GM18517 (cell line): ENCODE results near the gene MYEOV.

Experiments used
- ATAC-seq: cut with Tn5 transposase; IDR thresholded peaks from one replicate; pipeline ENCODE4 v1.9.1; 2021; ENCODE audit warnings: mild to moderate bottlenecking, moderate library complexity; ENCODE audit not compliant: unreplicated experiment

MYEOV gene

GRCh38 chr11:69314555-69314954 lies 20.6 kb downstream of the MYEOV start:
- no peak for ATAC-seq

DNA sequence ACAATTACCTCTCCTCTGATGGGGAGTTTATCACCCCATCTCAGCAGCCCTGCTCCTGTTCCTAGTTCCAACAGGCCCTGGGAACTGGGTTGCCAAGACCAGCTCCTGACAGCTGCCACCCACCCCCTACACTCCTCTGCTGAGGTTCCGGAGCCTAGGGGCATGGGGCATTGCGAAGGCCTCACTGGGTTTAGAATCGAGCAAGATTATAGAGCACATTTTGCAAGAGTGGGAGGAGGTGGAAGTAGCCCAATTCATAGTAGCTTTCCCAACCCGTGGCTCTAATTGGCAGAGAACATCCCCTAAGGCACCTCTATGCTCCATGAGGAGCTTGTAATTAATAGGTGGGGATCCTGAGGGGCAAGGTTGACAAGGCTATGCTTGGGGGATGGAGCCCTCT lies 23.0 kb downstream of the MYEOV start:
- no peak for ATAC-seq

DNA sequence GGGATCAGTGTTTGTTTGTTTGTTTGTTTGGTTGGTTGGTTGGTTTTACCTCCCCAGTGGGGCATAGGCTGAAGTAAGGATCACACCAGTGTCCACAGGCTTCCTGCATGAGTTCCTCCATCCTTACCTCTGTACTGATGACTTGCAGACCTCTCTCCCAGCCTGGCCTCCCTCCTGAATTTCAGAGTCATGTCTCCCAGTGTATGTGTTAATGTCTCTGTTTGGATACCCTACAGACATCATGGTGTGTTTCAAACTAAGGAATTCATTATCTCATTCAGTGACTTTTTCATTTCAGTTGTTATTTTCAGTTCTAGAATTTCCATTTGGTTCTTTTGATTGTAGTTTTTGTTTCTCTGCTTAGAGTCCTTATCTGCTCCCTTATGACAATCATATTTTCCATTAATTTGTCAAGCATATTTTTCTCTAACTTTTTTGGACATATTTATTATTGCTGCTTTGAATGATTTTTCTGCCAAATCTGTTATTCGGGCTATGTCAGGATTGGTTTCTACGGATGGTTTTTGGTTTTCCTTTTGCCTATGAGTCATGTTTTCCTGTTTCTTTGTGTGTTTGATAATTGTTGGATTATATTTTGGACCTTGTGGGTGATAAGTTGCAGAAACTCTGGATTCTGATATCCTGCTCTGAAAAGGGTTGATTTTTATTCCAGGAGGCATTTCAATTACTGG lies 23.6 kb downstream of the MYEOV start:
- no peak for ATAC-seq

DNA sequence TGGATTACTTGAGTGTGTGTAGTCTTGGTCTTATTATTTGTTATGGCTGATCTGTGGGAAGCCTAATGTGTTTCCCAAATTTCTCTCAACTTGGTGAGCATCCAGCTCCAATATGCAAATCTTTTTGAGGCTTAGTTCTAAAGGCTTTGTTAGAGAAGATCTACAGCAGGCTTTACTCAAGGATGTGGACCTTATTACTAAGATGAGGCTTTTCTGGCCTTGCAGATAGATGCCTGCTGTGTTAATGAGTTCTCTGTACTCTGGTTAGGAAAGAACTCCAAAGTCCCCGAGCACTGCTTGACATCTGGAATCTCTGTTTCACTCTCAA lies 24.1 kb downstream of the MYEOV start:
- ATAC-seq = no peak

- ATAC-seq = no peak
These were observed 25.5 kb downstream of the MYEOV start for GRCh38 chr11:69319255-69320106.

DNA sequence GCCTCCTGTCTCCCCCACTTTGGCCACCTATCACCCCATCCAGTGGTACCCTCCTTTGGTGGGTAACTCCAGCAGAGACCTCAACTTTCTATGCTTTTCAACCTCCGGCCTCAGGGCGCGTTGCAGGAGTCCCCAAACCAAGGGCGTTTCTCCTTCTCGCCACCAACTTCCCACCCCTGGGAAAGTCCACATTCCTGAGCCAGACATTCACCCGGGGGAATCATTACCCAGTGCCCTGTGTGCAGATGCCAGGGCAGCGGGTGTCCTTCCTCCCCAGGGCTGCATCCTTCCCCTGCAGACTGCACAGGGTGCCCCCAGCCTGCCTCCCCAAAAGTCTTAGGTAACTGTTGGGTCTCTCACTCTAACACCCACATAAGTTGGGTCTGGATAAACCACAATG lies 26.4 kb downstream of the MYEOV start:
- no peak for ATAC-seq

- ATAC-seq = no peak
These were observed 27.1 kb downstream of the MYEOV start for GRCh38 chr11:69320756-69321741.

DNA sequence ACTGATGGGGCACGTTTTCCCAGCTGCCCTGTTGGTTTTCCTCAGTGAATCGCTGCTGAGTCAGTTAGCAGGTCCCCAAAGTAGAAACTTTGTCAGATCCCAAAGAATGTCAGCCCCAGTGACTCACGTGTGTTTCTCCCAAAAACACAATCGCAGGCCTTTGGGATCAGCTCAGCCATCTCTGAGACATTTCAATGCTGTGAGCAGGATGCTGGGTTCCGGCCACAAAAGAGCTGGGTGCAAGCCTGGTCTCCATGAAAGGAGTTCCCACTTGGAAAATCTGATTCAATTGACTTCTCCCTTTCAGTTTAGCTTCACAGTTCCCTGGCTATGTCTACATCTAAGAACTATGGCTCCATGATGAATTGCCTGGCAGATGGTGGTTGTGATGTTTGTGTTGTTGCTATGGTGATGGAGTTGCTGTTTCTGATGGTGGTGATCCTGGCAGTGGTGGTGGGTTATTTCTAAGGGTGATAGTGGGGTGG lies 28.0 kb downstream of the MYEOV start:
- no peak for ATAC-seq

- ATAC-seq = no peak
These were observed 31.5 kb downstream of the MYEOV start for GRCh38 chr11:69325446-69325845.

- no peak for ATAC-seq
These were observed 32.8 kb downstream of the MYEOV start for GRCh38 chr11:69326622-69327219.

GRCh38 chr11:69327741-69328191 lies 33.8 kb downstream of the MYEOV start:
- no peak for ATAC-seq

DNA sequence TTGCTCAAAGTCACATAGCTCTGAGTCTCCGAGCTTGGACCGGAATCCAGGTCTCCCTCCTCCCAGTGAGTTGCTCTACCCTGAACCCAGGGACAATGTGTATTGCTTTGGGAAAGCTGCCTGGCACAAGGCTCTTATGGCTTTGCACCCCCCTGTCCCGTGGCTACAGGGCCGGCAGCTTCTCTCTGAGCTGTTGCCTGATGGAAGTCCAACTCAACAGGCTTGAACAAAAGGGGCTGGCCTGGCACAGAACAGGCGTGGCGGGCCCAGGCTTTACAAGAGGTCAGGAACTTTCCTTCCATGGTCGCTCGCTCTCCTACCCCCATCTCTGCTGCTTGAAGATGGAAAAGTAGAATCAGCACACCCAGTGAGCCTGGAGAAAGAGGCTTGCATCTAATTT lies 34.3 kb downstream of the MYEOV start:
- no peak for ATAC-seq

DNA sequence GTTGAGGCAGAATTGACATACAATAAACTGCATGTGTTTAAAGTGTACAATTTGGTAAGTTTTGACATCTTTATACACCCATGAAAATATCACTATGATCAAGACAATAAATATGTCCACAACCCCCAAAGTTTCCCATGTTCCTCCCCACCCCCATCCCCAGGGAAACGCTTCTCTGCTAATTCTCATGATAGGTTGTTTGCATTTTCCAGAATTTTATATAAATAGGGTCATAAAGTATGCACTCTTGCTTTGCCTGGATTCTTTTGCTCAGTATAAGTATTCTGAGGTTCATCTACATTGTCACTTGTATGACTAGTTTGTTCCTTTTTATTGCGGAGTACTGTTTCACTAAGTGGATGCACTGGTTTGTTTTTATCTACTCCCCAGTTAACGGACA lies 35.6 kb downstream of the MYEOV start:
- no peak for ATAC-seq

DNA sequence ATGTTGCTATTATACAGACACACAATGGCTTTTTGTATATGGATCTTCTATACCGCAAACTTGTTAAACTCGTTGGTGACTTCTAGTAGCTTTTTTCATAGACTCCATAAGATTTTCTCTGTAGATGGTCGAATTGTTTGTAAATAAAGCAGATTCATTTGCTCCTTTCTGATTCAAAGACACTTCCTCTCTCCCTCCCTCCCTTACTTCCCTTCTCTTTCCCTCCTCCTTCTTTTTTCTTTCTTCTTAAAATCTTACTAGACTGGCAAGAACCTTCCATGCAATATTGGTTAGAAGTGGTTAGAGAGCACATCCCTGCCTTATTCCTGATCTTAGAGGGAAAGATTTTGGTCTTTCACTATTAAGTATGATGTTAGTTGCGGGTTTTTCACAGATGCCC lies 36.4 kb downstream of the MYEOV start:
- no peak for ATAC-seq

DNA sequence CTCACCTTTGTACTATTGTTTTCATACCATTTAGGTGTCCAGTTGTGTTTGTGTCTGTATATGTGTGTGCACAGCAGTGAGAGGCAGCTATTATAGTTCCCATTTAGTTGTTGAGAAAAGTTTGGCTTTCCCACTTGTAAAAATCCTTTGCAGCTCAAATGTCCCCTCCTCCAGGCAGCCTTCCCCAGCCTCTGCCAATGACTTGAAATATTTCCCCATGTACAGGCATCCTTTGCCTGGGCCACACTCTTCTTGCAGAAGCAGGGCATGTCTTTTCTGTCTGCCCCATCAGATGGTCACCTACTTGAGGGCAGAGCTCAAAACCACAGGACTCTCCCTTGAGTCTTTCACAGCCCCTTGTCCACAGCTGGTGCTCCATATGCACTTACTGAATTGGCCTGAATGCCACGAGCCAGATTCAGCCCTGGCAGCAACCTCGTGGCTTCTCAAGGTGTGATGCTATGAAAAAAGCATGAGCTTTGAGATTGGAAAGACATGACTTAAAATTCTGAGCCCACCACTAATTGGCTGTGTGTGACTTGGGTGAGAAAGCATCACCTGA lies 39.3 kb downstream of the MYEOV start:
- ATAC-seq = no peak

DNA sequence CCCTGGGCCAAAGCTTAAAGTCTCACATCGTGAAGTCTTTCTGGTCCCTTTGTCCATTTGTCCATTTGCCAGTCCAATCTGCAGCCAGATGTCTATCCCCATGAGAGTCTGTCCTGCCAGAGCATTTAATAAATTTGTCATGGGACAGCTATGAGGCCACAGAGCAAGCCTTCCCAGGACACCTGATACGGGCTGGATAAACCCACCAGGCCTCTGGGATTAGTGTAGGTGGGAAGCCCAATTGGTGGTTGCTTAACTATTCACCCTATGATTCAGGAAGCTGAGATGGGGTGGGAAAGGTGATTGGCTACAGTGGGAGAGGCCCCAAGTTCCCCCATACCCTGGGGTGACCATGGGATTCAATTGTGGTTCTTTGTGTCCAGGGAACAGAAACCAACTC lies 39.9 kb downstream of the MYEOV start:
- ATAC-seq = no peak

- ATAC-seq = no peak
These were observed 41.2 kb downstream of the MYEOV start for GRCh38 chr11:69335007-69335780.

DNA sequence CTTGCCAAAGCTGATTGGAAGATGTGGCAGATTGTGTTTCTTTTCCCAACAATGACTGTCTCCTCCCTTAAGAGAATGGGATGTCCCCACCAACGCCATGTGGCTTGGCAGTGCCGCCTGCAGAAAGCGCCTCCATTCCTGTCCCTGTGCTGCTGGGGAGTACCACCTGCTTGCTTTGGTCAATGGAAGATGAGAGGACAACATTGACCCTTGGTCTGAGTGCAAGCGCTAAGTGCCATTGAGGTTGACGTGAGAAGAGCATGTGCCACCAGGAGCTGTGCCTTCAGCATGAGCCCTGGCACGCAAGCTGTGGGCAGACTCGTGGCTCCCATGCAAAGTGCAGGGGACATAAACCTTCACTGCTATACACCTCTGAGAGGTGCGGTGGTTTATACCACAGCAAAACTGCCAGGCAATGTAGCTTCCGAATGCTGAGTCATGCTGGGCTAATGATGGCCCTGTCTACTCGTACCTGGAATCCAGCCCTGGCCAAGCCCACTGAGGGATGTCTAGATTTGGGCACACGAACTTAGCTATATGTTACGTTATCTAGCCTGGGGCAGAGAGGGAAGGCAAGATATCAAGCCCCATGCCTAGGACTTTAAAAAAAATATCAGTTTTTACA lies 41.9 kb downstream of the MYEOV start:
- no peak for ATAC-seq

DNA sequence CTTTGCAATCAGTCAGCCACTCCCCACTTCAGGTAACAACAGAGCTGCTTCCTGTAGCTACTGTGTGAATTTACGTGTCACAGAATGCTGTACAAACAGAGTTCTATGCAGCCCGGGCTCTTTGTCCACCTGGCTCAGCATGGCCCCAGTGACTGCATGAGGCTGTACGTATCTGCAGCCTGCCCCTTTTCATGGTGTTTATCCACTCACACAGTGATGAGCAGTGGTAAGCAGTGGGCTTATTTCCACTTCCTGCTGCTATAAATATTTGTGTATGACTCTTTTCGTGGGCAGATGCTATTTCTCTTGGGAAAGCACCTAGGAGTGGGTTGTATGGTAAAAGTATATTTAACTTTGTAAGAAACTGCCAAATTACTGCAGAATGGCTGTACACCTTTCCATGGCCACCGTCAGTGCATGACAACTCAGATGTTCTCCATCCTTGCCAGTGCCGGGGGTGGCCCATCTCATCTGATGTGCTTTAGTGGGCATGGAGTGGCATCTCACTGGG lies 43.3 kb downstream of the MYEOV start:
- no peak for ATAC-seq
